GM12801 (cell line): ENCODE data around the gene ACVR1B.

Experiments used
- CTCF ChIP-seq: IDR thresholded peaks from one replicate; pipeline ENCODE4 v1.5.1; 2011; ENCODE audit warnings: control low read depth; ENCODE audit not compliant: insufficient read length; ENCODE audit errors: extremely low read depth

The ACVR1B gene

GRCh38 chr12:52014567-52015530 is 63.4 kb downstream of the ACVR1B start:
- no peak for TF ChIP-seq CTCF

- no peak for TF ChIP-seq CTCF
Measured at GRCh38 chr12:52015532-52016041, 64.1 kb downstream of the ACVR1B start.

GRCh38 chr12:52018433-52019112 is 67.1 kb downstream of the ACVR1B start:
- no peak for TF ChIP-seq CTCF

- no peak for TF ChIP-seq CTCF
Measured at GRCh38 chr12:52019113-52019770, 67.7 kb downstream of the ACVR1B start.

DNA sequence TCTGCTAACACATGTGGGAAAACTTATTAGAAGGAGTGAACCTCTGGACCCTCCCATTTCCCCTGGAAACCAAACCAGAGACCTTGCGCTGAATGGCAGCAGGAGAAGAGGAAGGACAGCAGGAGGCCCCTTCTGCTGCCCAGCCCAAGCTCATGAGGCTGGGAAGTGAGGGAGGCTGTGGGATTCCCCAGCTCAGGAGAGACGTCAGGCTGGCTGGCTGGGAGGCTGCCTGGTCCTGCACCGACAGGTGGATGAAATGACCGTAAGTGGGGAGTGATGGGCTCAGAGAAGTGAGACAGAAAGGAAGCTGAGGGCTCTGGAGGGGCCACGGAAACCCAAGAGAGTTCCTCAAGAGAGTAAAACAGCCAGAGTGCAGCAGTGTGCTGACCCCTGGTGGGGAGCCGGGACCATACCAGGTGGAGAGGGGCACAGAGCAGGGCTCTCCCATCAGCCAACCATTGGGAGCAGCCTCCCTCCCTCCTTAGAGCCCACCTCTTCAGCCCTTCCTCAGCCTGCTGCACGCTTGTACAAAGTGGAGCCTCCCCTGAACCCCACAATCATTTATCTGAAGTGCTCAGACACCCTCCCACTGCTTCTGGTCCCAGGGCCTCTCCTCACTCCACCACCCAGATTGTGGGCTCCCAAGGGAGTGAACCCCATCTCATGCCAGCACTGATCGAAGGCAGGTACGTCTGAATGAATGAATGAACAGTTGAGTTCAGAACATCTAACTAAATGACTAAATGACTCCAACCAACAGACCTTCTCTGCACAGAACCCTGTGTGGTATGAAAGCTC is 69.2 kb downstream of the ACVR1B start:
- TF ChIP-seq CTCF: no peak

GRCh38 chr12:52022841-52023181 is 71.3 kb downstream of the ACVR1B start:
- no peak for TF ChIP-seq CTCF
